ENCODE data around the gene PRORP.

DNA sequence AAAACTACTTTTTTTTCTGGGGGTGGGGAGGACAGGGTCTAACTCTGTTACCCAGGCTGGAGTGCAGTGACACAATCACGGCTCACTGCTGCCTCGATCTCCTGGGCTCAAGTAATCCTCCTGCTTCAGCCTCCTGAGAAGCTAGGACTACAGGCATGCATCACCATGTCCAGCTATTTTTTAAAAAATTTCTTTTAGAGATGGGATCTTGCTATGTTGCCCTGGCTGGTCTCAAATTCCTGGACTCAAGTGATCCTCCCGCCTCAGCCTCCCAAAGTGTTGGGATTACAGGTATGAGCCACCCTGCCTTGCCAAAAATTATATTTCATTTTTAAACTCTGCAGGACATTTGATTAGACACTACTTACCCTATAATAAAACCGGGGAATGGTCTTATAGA lies 6.1 kb upstream of the PRORP start:
- TF ChIP-seq RAD21 (IDR thresholded peaks at IDR 0.05; ENCODE audit: low read depth), result no peak
- TF ChIP-seq, protein P1, sequence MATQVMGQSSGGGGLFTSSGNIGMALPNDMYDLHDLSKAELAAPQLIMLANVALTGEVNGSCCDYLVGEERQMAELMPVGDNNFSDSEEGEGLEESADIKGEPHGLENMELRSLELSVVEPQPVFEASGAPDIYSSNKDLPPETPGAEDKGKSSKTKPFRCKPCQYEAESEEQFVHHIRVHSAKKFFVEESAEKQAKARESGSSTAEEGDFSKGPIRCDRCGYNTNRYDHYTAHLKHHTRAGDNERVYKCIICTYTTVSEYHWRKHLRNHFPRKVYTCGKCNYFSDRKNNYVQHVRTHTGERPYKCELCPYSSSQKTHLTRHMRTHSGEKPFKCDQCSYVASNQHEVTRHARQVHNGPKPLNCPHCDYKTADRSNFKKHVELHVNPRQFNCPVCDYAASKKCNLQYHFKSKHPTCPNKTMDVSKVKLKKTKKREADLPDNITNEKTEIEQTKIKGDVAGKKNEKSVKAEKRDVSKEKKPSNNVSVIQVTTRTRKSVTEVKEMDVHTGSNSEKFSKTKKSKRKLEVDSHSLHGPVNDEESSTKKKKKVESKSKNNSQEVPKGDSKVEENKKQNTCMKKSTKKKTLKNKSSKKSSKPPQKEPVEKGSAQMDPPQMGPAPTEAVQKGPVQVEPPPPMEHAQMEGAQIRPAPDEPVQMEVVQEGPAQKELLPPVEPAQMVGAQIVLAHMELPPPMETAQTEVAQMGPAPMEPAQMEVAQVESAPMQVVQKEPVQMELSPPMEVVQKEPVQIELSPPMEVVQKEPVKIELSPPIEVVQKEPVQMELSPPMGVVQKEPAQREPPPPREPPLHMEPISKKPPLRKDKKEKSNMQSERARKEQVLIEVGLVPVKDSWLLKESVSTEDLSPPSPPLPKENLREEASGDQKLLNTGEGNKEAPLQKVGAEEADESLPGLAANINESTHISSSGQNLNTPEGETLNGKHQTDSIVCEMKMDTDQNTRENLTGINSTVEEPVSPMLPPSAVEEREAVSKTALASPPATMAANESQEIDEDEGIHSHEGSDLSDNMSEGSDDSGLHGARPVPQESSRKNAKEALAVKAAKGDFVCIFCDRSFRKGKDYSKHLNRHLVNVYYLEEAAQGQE (IDR thresholded peaks at IDR 0.05; ENCODE audit: low read depth), result no peak
- no peak for TF ChIP-seq TCF12 (IDR thresholded peaks at IDR 0.05; ENCODE audit: low read depth)
- no peak for TF ChIP-seq TEAD4 (IDR thresholded peaks at IDR 0.05)
- TF ChIP-seq, protein P2, sequence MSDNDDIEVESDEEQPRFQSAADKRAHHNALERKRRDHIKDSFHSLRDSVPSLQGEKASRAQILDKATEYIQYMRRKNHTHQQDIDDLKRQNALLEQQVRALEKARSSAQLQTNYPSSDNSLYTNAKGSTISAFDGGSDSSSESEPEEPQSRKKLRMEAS (IDR thresholded peaks at IDR 0.05), result no peak
- TF ChIP-seq CREB1 (IDR thresholded peaks at IDR 0.05; ENCODE audit: low read depth), result no peak
- no peak for TF ChIP-seq CEBPB (IDR thresholded peaks at IDR 0.05)
- TF ChIP-seq YY1 (IDR thresholded peaks at IDR 0.05; ENCODE audit: low read depth), result no peak
- TF ChIP-seq TAF1 (IDR thresholded peaks at IDR 0.05; ENCODE audit: low read depth), result no peak
- TF ChIP-seq EGR1 (IDR thresholded peaks at IDR 0.05), result no peak
- no peak for TF ChIP-seq FOXM1 (IDR thresholded peaks at IDR 0.05; ENCODE audit: borderline replicate concordance, low read depth)
- TF ChIP-seq EP300 (IDR thresholded peaks at IDR 0.05; ENCODE audit: borderline replicate concordance), result no peak
- no peak for TF ChIP-seq ZBTB7A (IDR thresholded peaks at IDR 0.05; ENCODE audit: low read depth)
